HEK293 (cell line): ENCODE results near the gene CARD11.

Experiments
- ZFP41 ChIP-seq: fragments of 450-650 bp; formaldehyde crosslinking; IDR thresholded peaks from 2 replicates; pipeline ENCODE4 v1.5.1; 2016; ENCODE audit warnings: missing biosample characterization, missing genetic modification characterization, borderline replicate concordance
- TF ChIP-seq, protein P1 (sequence below): fragments of 450-650 bp; formaldehyde crosslinking; IDR thresholded peaks from 2 replicates; pipeline ENCODE4 v1.5.1; 2016; ENCODE audit warnings: missing biosample characterization, missing genetic modification characterization
- TF ChIP-seq, protein P2 (sequence below): fragments of 450-650 bp; IDR thresholded peaks from 2 replicates; pipeline ENCODE4 v1.5.1; 2018; ENCODE audit warnings: missing biosample characterization, mild to moderate bottlenecking, missing genetic modification characterization
- TF ChIP-seq, protein P3 (sequence below): fragments of 450-650 bp; formaldehyde crosslinking; IDR thresholded peaks from 2 replicates; pipeline ENCODE4 v1.5.1; 2016; ENCODE audit warnings: missing biosample characterization, missing genetic modification characterization
- TF ChIP-seq, protein P4 (sequence below): fragments of 450-650 bp; IDR thresholded peaks from 2 replicates; pipeline ENCODE4 v1.5.1; 2018; ENCODE audit warnings: missing biosample characterization, missing genetic modification characterization

DNA sequence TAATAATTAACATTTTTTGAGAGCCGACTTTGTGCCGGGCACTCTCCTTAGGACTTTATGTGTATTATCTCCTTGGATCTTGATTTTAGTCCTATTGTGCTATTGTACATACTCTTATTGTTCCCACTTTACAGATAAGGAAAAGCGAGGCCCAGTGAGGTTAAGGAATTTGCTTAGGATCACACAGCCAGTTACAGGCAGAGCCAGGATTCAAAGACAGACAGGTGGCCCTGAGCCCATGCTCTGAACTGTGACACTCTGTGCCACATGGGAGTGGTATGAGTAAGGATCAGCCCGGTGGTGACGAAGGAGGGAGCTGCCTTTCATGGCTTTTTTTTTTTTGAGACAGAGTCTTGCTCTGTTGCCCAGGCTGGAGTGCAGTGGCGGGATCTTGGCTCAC lies 183.7 kb downstream of the CARD11 start:
- TF ChIP-seq, protein P1, sequence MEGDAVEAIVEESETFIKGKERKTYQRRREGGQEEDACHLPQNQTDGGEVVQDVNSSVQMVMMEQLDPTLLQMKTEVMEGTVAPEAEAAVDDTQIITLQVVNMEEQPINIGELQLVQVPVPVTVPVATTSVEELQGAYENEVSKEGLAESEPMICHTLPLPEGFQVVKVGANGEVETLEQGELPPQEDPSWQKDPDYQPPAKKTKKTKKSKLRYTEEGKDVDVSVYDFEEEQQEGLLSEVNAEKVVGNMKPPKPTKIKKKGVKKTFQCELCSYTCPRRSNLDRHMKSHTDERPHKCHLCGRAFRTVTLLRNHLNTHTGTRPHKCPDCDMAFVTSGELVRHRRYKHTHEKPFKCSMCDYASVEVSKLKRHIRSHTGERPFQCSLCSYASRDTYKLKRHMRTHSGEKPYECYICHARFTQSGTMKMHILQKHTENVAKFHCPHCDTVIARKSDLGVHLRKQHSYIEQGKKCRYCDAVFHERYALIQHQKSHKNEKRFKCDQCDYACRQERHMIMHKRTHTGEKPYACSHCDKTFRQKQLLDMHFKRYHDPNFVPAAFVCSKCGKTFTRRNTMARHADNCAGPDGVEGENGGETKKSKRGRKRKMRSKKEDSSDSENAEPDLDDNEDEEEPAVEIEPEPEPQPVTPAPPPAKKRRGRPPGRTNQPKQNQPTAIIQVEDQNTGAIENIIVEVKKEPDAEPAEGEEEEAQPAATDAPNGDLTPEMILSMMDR (tag by site-specific recombination): no peak
- TF ChIP-seq, protein P2, sequence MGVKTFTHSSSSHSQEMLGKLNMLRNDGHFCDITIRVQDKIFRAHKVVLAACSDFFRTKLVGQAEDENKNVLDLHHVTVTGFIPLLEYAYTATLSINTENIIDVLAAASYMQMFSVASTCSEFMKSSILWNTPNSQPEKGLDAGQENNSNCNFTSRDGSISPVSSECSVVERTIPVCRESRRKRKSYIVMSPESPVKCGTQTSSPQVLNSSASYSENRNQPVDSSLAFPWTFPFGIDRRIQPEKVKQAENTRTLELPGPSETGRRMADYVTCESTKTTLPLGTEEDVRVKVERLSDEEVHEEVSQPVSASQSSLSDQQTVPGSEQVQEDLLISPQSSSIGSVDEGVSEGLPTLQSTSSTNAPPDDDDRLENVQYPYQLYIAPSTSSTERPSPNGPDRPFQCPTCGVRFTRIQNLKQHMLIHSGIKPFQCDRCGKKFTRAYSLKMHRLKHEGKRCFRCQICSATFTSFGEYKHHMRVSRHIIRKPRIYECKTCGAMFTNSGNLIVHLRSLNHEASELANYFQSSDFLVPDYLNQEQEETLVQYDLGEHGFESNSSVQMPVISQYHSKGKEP (tag by site-specific recombination): no peak
- TF ChIP-seq, protein P3, sequence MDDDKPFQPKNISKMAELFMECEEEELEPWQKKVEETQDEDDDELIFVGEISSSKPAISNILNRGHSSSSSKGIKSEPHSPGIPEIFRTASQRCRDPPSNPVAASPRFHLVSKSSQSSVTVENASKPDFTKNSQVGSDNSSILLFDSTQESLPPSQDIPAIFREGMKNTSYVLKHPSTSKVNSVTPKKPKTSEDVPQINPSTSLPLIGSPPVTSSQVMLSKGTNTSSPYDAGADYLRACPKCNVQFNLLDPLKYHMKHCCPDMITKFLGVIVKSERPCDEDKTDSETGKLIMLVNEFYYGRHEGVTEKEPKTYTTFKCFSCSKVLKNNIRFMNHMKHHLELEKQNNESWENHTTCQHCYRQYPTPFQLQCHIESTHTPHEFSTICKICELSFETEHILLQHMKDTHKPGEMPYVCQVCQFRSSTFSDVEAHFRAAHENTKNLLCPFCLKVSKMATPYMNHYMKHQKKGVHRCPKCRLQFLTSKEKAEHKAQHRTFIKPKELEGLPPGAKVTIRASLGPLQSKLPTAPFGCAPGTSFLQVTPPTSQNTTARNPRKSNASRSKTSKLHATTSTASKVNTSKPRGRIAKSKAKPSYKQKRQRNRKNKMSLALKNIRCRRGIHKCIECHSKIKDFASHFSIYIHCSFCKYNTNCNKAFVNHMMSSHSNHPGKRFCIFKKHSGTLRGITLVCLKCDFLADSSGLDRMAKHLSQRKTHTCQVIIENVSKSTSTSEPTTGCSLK: no peak
- TF ChIP-seq ZFP41 (tag by site-specific recombination): no peak
- TF ChIP-seq, protein P4, sequence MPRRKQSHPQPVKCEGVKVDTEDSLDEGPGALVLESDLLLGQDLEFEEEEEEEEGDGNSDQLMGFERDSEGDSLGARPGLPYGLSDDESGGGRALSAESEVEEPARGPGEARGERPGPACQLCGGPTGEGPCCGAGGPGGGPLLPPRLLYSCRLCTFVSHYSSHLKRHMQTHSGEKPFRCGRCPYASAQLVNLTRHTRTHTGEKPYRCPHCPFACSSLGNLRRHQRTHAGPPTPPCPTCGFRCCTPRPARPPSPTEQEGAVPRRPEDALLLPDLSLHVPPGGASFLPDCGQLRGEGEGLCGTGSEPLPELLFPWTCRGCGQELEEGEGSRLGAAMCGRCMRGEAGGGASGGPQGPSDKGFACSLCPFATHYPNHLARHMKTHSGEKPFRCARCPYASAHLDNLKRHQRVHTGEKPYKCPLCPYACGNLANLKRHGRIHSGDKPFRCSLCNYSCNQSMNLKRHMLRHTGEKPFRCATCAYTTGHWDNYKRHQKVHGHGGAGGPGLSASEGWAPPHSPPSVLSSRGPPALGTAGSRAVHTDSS (tag by site-specific recombination): no peak
